Bronchial epithelial cell (primary cell): ENCODE measurements around the gene NCAPD2. TPM values are rescaled to one million over a fixed set of nuclear protein-coding genes. Genes with fewer than 3 reads are reported as not detected.

Experiments
- DNase-seq: peaks from one replicate; pipeline ENCODE4 v3.0.0-alpha.2; 2010; ENCODE audit warnings: low read depth
- FAIRE-seq: peaks from 2 replicates; lab custom pipeline; 2011; peaks lifted over from hg19 to GRCh38; lab: Jason Lieb, UNC
- H3K27me3 ChIP-seq: 2 replicates; pipeline ENCODE4 v1.5.1; 2011; ENCODE audit warnings: low read length; ENCODE audit not compliant: control insufficient read depth, insufficient read depth
- H3K36me3 ChIP-seq: 2 replicates; pipeline ENCODE4 v1.5.1; 2011; ENCODE audit warnings: low read length; ENCODE audit not compliant: control insufficient read depth, insufficient read depth
- H3K4me3 ChIP-seq: 2 replicates; pipeline ENCODE4 v1.5.1; 2011; ENCODE audit warnings: mild to moderate bottlenecking, low read depth, low read length, control low read depth
- CTCF ChIP-seq: IDR thresholded peaks from 2 replicates; pipeline ENCODE4 v1.5.1; 2011; ENCODE audit warnings: mild to moderate bottlenecking, moderate library complexity, low read length, control low read depth, inconsistent platforms; ENCODE audit not compliant: insufficient read depth, severe bottlenecking
- total RNA-seq: library from RNA; depleted of rRNA; stranded (reverse); fragments of >200 nt; gene quantifications from 2 replicates; pipeline ENCODE4 v1.2.1, GENCODE V29; 2014

Gene NCAPD2
- total RNA-seq, 1 donor from 2014 or later: 17.9 TPM

- H3K27me3 ChIP-seq: no peaks in the 10 kb centered on the region
- FAIRE-seq (no peak), DNase-seq (no peak)
- peaks cover 31% of the 10 kb centered on the region for H3K36me3 ChIP-seq
- H3K4me3 ChIP-seq: no peak overlapping the region
- no peak for TF ChIP-seq CTCF
Measured at GRCh38 chr12:6574576-6575295, 80.8 kb downstream of the NCAPD2 start.

DNA sequence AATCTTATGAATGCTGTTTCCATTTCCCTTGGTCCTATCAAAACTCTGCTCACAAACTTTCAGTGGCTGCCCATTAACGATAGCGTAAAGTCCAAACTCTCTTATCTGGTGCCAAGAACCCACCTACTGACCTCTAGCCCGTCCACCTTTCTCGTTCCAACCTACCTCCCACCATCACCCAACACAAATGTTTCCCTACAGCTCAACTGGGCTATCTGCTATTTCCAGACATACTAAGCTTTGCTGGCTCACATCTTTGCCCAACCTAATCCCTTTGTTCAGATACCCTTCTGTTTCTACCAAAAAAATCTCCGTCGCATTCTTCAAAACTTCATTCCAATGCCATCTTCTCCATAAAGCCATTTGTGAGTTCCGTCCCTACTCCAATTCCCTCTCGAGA lies 81.7 kb downstream of the NCAPD2 start:
- Histone ChIP-seq H3K27me3 (no peaks in the 10 kb centered on the region), H3K36me3 (peaks cover 29% of the 10 kb centered on the region), H3K4me3 (no peak overlapping the region)
- FAIRE-seq (no peak), DNase-seq (no peak)
- TF ChIP-seq CTCF: no peak

Other genes starting within 250 kb of the NCAPD2 start
- gene PLEKHG6, start 183.4 kb upstream of the NCAPD2 start, total RNA-seq: 15.3 and 23.4 TPM in 2 replicates
- 26.9 and 47.0 TPM in 2 replicates for gene TNFRSF1A, start 152.0 kb upstream of the NCAPD2 start, total RNA-seq
- gene SCNN1A, start 118.5 kb upstream of the NCAPD2 start, total RNA-seq: 54.5 and 57.7 TPM in 2 replicates
- gene LTBR, start 109.9 kb upstream of the NCAPD2 start, total RNA-seq: 55.8 and 60.6 TPM in 2 replicates
- gene CD27, start 49.1 kb upstream of the NCAPD2 start, total RNA-seq: not detected in 2 replicates
- 1.8 and 3.1 TPM in 2 replicates for gene TAPBPL, start 42.1 kb upstream of the NCAPD2 start, total RNA-seq
- 0.26 and 3.1 TPM in 2 replicates for gene VAMP1, start 23.4 kb upstream of the NCAPD2 start, total RNA-seq
- gene MRPL51, start 840 bp upstream of the NCAPD2 start, total RNA-seq: 61.1 and 102 TPM in 2 replicates
- gene GAPDH, start 40.4 kb downstream of the NCAPD2 start, total RNA-seq: 5,048 and 6,753 TPM in 2 replicates
- gene IFFO1, start 61.9 kb downstream of the NCAPD2 start, total RNA-seq: 0.51 and 0.53 TPM in 2 replicates
- 26.5 and 33.4 TPM in 2 replicates for gene NOP2, start 74.2 kb downstream of the NCAPD2 start, total RNA-seq
- 107 and 121 TPM in 2 replicates for gene CHD4, start 113.3 kb downstream of the NCAPD2 start, total RNA-seq
- 2.1 and 4.1 TPM in 2 replicates for gene LPAR5, start 141.9 kb downstream of the NCAPD2 start, total RNA-seq
- gene ACRBP, start 153.3 kb downstream of the NCAPD2 start, total RNA-seq: under 0.01 and 0.51 TPM in 2 replicates
- 15.3 and 22.0 TPM in 2 replicates for gene ING4, start 169.0 kb downstream of the NCAPD2 start, total RNA-seq
- gene ZNF384, start 195.3 kb downstream of the NCAPD2 start, total RNA-seq: 5.3 and 7.0 TPM in 2 replicates
- not detected in 2 replicates for gene PIANP, start 206.7 kb downstream of the NCAPD2 start, total RNA-seq
- 63.7 and 86.0 TPM in 2 replicates for gene COPS7A, start 229.9 kb downstream of the NCAPD2 start, total RNA-seq